ENCODE results near the gene ABCC5.
"Not testable (repeated sequence)": the region's sequence is repeated elsewhere in the genome, so short reads cannot be mapped to it uniquely, and the experiment has no call there.

ABCC5 gene

DNA sequence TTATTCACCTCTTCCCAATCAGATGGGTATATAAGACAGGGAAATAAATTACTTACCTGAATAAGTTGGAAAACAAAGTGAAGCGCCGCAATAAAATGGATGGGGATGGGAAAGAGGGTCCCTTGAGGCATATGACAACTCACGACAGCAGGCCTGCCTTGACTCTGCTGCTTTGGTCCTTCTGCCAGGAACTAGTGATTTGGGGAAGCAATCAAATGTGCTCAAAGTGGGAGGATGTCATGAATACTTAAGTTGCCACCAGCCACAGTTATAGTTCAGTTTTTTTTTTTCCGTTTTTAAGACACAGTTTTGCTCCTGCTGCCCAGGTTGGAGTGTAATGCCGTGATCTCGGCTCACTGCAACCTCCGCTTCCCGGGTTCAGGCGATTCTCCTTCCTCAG is 137.6 kb downstream of the ABCC5 start:
- TF ChIP-seq POU2F2 (IDR thresholded peaks at IDR 0.05; ENCODE audit: low read depth, low read length) (no peak), PAX5 (IDR thresholded peaks at IDR 0.05; ENCODE audit: insufficient read depth, low read length, severe bottlenecking) (no peak), POLR2AphosphoS5 (IDR thresholded peaks at IDR 0.05; ENCODE audit: low read depth, low read length) (no peak), SPI1 (IDR thresholded peaks at IDR 0.05; ENCODE audit: low read depth, low read length) (no peak), TAF1 (IDR thresholded peaks at IDR 0.05; ENCODE audit: low read depth, low read length) (no peak)
- no peak for DNase-seq (ENCODE audit: insufficient read length, low spot score)
- no peak for FAIRE-seq

DNA sequence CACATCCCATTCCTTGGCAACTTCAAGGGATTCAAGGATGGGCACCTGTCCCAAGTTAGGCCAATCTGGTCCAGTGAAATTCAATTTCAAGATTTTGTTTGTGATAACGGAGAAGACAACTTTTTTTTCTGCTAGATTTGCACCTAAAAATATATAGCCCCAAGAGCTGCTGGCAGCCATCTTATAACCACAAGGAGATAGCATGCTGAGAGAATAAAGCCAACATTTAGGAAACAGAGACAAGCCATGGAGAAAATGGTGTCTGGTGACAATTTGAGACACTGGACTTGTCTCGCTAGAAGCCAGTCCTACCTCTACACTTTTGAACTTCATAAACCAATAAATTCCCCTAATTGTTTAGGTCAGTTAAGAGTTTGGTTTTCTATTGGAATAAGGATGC is 138.4 kb downstream of the ABCC5 start:
- FAIRE-seq: no peak

DNA sequence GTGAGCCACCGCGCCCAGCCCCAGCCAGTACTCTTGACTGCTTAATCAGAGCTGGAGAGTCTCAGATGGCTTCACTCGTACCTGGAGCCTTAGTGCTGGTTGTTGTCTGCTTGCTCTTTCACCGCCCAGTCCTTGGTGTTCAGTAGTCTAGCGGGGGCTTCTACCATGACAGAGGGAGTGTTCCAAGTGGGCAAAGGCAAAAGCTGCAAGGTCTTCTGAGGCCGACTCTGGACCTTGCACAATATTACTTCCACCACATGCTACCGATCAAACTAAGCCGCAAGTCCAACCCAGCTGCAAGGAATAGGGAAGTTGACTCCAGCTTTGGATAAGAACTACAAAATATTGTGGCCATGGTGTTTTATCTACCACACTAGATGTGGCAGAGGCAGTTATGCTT is 139.6 kb downstream of the ABCC5 start:
- no peak for TF ChIP-seq SPI1 (IDR thresholded peaks at IDR 0.05; ENCODE audit: low read depth, low read length)
- DNase-seq (ENCODE audit: insufficient read length, low spot score): no peak
- no peak for FAIRE-seq

More for the DNA sequence above, 138.4 kb downstream of the ABCC5 start:
- DNase-seq (ENCODE audit: insufficient read length, low spot score): no peak
- no peak for TF ChIP-seq PAX5 (IDR thresholded peaks at IDR 0.05; ENCODE audit: insufficient read depth, low read length, severe bottlenecking)

DNA sequence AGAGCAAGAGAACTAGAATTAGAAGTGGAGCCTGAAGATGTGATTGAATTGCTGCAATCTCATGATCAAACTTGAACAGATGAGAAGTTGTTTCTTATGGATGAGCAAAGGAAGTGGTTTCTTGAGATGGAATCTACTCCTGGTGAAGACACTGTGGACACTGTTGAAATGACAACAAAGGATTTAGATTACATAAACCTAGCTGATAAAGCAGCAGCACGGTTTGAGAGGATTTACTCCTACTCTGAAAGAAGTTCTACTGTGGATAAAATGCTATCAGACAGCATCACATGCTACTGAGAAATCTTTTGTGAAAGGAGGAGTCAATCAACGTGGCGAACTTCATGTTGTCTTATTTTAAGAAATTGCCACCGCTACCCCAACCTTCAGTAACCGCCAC is 140.5 kb downstream of the ABCC5 start:
- not testable (repeated sequence) for FAIRE-seq; DNase-seq (ENCODE audit: insufficient read length, low spot score)

DNA sequence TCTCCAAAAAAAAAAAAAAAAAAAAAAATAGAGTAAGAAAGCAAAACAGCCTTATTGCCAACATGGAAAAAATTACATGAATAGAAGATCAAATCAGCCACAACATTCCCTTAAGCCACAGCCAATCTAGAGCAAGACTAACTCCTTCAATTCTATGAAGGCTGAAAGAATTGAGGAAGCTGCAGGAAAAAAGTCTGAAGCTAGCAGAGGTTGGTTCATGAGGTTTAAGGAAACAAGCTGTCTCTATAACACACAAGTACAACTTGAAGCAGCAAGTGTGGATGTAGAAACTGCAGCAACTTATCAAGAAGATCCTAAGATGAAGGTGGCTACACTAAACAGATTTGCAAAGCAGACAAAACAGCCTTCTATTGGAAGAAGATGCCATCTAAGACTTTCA is 142.3 kb downstream of the ABCC5 start:
- no peak for FAIRE-seq
- TF ChIP-seq POLR2A (IDR thresholded peaks at IDR 0.05; ENCODE audit: low read depth, low read length) (no peak), SPI1 (IDR thresholded peaks at IDR 0.05; ENCODE audit: low read depth, low read length) (no peak), TAF1 (IDR thresholded peaks at IDR 0.05; ENCODE audit: low read depth, low read length) (no peak), POLR2AphosphoS5 (IDR thresholded peaks at IDR 0.05; ENCODE audit: low read depth, low read length) (no peak), PAX5 (IDR thresholded peaks at IDR 0.05; ENCODE audit: insufficient read depth, low read length, severe bottlenecking) (no peak), POU2F2 (IDR thresholded peaks at IDR 0.05; ENCODE audit: low read depth, low read length) (no peak)
- no peak for DNase-seq (ENCODE audit: insufficient read length, low spot score)

DNA sequence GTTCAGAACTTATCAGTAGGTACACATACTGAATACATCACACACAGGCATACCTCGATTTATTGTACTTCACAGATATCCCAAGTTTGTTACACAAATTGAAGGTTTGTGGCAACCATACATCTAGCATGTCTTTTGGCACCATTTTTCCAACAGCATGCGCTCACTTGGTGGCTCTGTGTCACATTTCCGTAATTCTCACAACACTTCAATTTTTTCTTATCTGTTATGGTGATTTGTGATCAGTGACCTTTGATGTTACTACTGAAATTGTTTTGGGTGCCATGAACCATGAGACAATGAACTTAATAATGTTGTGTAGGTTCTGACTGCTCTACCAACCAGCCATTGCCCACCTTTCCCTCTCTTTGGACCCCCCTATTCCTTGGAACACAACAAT is 143.8 kb downstream of the ABCC5 start:
- no peak for DNase-seq (ENCODE audit: insufficient read length, low spot score)
- no peak for TF ChIP-seq PAX5 (IDR thresholded peaks at IDR 0.05; ENCODE audit: insufficient read depth, low read length, severe bottlenecking)
- no peak for TF ChIP-seq POLR2A (IDR thresholded peaks at IDR 0.05; ENCODE audit: low read depth, low read length)
- no peak for TF ChIP-seq TAF1 (IDR thresholded peaks at IDR 0.05; ENCODE audit: low read depth, low read length)
- TF ChIP-seq POLR2AphosphoS5 (IDR thresholded peaks at IDR 0.05; ENCODE audit: low read depth, low read length): no peak
- TF ChIP-seq POU2F2 (IDR thresholded peaks at IDR 0.05; ENCODE audit: low read depth, low read length): no peak
- no peak for FAIRE-seq

DNA sequence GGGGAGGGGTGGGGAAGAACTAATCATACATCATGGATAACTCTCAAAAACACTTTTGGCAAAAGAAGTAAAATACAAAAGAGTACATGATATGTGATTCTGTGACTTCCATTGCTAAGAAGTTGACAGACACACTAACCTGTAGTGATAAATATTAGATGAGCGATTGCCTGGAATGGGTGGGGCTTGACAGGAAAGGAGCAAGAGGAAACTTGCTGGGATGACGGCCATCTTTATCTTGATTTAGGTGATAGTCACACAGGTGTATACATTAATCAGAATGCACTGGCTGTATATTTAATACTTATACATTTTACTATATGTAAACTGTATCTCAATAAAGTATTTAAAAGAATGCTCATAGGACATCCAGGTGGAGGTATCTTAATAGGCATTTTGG is 146.1 kb downstream of the ABCC5 start:
- TF ChIP-seq POU2F2 (IDR thresholded peaks at IDR 0.05; ENCODE audit: low read depth, low read length) (no peak), PAX5 (IDR thresholded peaks at IDR 0.05; ENCODE audit: insufficient read depth, low read length, severe bottlenecking) (no peak), TAF1 (IDR thresholded peaks at IDR 0.05; ENCODE audit: low read depth, low read length) (no peak), POLR2AphosphoS5 (IDR thresholded peaks at IDR 0.05; ENCODE audit: low read depth, low read length) (no peak), POLR2A (IDR thresholded peaks at IDR 0.05; ENCODE audit: low read depth, low read length) (no peak), SPI1 (IDR thresholded peaks at IDR 0.05; ENCODE audit: low read depth, low read length) (no peak)
- DNase-seq (ENCODE audit: insufficient read length, low spot score) (no peak), FAIRE-seq (no peak)

DNA sequence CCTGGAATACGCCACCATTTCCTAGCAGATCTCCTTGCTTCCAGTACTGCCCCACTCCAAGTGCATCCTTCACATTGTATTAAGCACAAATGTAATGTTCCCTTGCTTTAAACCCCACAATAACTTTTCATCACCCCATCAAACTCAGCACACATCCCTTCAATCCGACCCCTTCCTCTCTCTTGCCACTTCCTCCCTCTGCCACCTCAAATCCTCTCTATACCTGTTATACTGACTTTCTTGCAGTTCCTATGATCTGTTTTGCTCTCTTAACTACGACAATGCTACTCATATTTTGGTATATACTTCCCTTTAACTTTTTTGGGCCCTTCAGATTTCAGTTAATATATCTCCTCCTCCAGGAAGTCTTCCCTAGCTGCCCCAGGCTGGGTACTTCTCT is 147.1 kb downstream of the ABCC5 start:
- FAIRE-seq (no peak), DNase-seq (ENCODE audit: insufficient read length, low spot score) (no peak)
- no peak for TF ChIP-seq POU2F2 (IDR thresholded peaks at IDR 0.05; ENCODE audit: low read depth, low read length)
- no peak for TF ChIP-seq TAF1 (IDR thresholded peaks at IDR 0.05; ENCODE audit: low read depth, low read length)
